ENCODE results near the gene MRPL2. TPM values are rescaled to one million over a fixed set of nuclear protein-coding genes. Genes with fewer than 3 reads are reported as not detected.
"Not testable (repeated sequence)": the region's sequence is repeated elsewhere in the genome, so short reads cannot be mapped to it uniquely, and the experiment has no call there.

Gene MRPL2
- total RNA-seq, 1 donor from 2014 or later = 39.7 TPM

DNA sequence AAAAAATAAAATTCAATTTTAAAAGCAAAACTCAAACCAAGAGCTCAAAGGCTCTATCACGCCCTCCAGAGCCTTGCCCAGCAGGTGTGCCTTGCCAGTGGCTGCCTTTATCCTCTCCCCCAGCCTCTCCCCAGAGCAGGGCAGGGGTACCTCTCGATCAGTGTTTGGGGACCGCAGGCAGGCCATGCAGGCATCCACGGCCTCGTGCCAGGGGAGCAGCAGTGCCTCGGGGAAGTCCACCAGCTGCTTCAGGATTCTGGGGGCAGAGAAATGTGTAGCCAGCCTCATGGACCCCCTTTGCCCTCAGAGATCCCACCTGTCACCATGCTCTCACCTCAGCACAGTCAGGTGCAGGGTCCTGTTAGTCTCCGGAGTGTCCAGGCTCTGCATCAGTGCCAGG lies 11.2 kb downstream of the MRPL2 start:
- Mint-ChIP-seq H3K4me1 (ENCODE audit: unreplicated experiment) (peaks cover 26% of the 10 kb centered on the region), H3K27ac (ENCODE audit: unreplicated experiment) (no peak overlapping the region), H3K27me3 (ENCODE audit: unreplicated experiment) (peaks cover 18% of the 10 kb centered on the region), H3K4me3 (ENCODE audit: unreplicated experiment) (no peak overlapping the region), H3K9me3 (ENCODE audit: unreplicated experiment) (no peaks in the 10 kb centered on the region), H3K36me3 (ENCODE audit: low read depth, unreplicated experiment) (peaks cover 58% of the 10 kb centered on the region)
- TF ChIP-seq, protein P1, sequence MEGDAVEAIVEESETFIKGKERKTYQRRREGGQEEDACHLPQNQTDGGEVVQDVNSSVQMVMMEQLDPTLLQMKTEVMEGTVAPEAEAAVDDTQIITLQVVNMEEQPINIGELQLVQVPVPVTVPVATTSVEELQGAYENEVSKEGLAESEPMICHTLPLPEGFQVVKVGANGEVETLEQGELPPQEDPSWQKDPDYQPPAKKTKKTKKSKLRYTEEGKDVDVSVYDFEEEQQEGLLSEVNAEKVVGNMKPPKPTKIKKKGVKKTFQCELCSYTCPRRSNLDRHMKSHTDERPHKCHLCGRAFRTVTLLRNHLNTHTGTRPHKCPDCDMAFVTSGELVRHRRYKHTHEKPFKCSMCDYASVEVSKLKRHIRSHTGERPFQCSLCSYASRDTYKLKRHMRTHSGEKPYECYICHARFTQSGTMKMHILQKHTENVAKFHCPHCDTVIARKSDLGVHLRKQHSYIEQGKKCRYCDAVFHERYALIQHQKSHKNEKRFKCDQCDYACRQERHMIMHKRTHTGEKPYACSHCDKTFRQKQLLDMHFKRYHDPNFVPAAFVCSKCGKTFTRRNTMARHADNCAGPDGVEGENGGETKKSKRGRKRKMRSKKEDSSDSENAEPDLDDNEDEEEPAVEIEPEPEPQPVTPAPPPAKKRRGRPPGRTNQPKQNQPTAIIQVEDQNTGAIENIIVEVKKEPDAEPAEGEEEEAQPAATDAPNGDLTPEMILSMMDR (IDR thresholded peaks at IDR 0.05; ENCODE audit: unreplicated experiment) = no peak
- no peak for DNase-seq (ENCODE audit: low spot score)

DNA sequence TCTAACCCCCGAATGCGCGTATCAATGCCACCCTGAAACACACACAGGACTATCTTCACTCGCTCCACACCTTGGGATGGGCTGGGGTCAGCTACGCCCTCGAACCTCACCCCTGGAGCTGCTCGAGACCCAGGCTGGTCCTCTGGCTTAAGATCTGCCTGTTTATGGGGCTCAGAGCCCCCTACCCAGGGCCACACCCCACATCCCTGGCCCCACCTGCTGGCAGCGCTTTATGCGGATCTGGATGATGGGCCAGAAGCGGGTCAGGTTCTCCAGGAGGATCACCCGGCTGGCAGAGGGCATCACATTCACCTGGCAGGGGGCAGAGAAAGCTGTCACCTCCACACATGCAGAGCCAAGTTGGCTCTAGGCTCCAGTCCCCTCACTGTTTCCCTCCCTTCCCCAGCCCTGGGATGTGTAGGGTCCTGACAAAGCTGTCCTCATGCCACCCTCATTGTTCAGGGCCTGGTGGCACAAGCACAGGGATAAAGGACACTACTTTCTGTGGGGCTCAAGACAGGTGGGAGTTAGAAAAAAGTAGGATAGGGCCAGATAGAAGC lies 13.8 kb downstream of the MRPL2 start:
- Mint-ChIP-seq H3K9me3 (ENCODE audit: unreplicated experiment) (no peaks in the 10 kb centered on the region), H3K27me3 (ENCODE audit: unreplicated experiment) (peaks cover 13% of the 10 kb centered on the region), H3K4me1 (ENCODE audit: unreplicated experiment) (peaks cover 5% of the 10 kb centered on the region), H3K36me3 (ENCODE audit: low read depth, unreplicated experiment) (peaks cover 59% of the 10 kb centered on the region), H3K4me3 (ENCODE audit: unreplicated experiment) (no peak overlapping the region), H3K27ac (ENCODE audit: unreplicated experiment) (peak overlapping the region; percentile 57)
- TF ChIP-seq, protein P1 (IDR thresholded peaks at IDR 0.05; ENCODE audit: unreplicated experiment) = no peak
- DNase-seq (ENCODE audit: low spot score) = no peak

DNA sequence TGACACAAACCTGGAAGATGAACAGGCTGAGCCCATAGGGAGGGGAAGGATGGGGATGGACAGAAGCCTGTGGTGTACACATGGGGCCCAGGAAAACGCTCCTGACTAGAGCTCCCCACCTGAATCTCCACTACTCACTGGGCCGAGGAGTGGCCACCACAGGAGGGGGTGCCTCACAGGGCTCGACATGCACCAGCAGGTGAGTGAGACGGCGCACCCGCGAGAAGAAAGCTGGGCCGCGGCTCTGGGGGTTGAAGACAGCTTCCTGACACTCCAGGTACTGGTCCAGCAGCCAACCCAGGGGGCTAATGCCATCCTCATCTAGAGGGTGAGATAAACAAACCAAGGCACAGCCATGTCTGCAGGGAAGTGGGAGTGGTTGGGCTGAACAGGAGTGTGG lies 15.9 kb downstream of the MRPL2 start:
- DNase-seq (ENCODE audit: low spot score) = no peak
- H3K9me3 Mint-ChIP-seq (ENCODE audit: unreplicated experiment) = no peaks in the 10 kb centered on the region
- TF ChIP-seq, protein P1 (IDR thresholded peaks at IDR 0.05; ENCODE audit: unreplicated experiment) = no peak
- no peak overlapping the region for H3K4me3 Mint-ChIP-seq (ENCODE audit: unreplicated experiment)
- peaks cover 52% of the 10 kb centered on the region for H3K36me3 Mint-ChIP-seq (ENCODE audit: low read depth, unreplicated experiment)
- H3K27me3 Mint-ChIP-seq (ENCODE audit: unreplicated experiment) = peaks cover 13% of the 10 kb centered on the region
- H3K4me1 Mint-ChIP-seq (ENCODE audit: unreplicated experiment) = no peaks in the 10 kb centered on the region
- no peak overlapping the region for H3K27ac Mint-ChIP-seq (ENCODE audit: unreplicated experiment)

DNA sequence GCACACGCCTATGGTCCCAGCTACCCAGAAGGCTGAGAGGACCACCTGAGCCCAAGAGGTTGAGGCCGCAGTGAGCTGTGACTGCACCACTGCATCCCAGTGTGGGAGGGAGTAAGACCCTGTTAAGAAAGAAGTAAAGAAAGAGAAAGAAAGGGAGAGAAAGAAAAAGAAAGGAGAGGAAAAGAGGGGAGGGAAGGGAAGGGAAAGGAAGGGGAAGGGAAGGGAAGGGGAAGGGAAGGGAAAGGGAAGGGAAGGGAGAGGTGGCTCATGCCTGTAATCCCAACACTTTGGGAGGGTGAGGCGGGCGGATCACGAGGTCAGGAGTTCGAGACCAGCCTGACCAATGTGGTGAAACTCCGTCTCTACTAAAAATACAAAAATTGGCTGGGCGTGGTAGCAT lies 17.8 kb downstream of the MRPL2 start:
- H3K4me1 Mint-ChIP-seq (ENCODE audit: unreplicated experiment); H3K9me3 Mint-ChIP-seq (ENCODE audit: unreplicated experiment); DNase-seq (ENCODE audit: low spot score); H3K27me3 Mint-ChIP-seq (ENCODE audit: unreplicated experiment); H3K27ac Mint-ChIP-seq (ENCODE audit: unreplicated experiment): not testable (repeated sequence)
- Mint-ChIP-seq H3K4me3 (ENCODE audit: unreplicated experiment) (peak overlapping the region; percentile 42), H3K36me3 (ENCODE audit: low read depth, unreplicated experiment) (peaks cover 58% of the 10 kb centered on the region)

DNA sequence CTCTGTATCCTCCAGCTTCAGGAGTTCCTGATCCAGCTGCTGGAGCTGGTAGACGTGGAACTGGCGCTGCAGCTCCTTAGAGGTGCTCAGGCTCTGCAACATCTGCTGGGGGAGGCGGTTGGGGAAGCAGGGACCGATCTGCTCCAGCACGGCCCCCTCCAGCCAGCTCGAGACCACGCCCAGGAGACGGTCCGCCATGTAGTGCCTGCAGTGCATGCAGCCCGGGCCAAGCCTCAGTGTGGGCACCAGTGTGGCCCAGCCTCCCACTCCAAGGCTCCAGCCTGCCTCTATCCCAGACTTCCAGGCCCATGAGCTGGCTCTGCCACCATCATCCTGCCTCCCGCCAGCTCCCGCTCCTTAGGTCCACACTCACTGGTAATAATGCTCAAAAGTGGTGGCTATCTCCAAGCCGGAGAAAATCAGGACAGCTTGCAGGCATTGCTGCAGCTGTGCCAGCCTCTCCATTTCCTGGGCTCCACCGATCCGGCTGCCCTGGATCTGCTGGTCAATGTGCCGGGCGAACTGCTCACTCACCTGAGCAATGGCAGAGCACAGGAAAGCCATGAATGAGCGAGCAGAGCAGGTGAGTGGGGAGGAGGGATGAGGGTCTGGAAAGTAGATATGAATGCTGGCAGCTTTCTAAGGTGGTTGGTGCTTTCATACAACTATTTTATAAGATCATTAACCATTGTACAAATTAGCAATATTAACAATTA lies 18.5 kb downstream of the MRPL2 start:
- H3K27me3 Mint-ChIP-seq (ENCODE audit: unreplicated experiment) = peaks cover 5% of the 10 kb centered on the region
- no peak for DNase-seq (ENCODE audit: low spot score)
- no peaks in the 10 kb centered on the region for H3K4me1 Mint-ChIP-seq (ENCODE audit: unreplicated experiment)
- H3K27ac Mint-ChIP-seq (ENCODE audit: unreplicated experiment) = no peak overlapping the region
- H3K4me3 Mint-ChIP-seq (ENCODE audit: unreplicated experiment) = no peak overlapping the region
- TF ChIP-seq, protein P1 (IDR thresholded peaks at IDR 0.05; ENCODE audit: unreplicated experiment) = no peak
- peaks cover 51% of the 10 kb centered on the region for H3K36me3 Mint-ChIP-seq (ENCODE audit: low read depth, unreplicated experiment)
- H3K9me3 Mint-ChIP-seq (ENCODE audit: unreplicated experiment) = no peaks in the 10 kb centered on the region

Measured in endothelial cell (in vitro differentiated cells).